HG02588 (cell line): ENCODE data around the gene ARF3.

Experiments used
- ATAC-seq: cut with Tn5 transposase; IDR thresholded peaks from one replicate; pipeline ENCODE4 v1.9.1; 2021; ENCODE audit warnings: mild to moderate bottlenecking, moderate library complexity; ENCODE audit not compliant: unreplicated experiment

ARF3 gene

GRCh38 chr12:48982397-48983080, 25.3 kb upstream of the ARF3 start:
- ATAC-seq = no peak

GRCh38 chr12:48981757-48982157, 24.5 kb upstream of the ARF3 start:
- ATAC-seq = no peak

GRCh38 chr12:48980953-48981756, 23.9 kb upstream of the ARF3 start:
- ATAC-seq = no peak

- ATAC-seq = no peak
These were observed 23.2 kb upstream of the ARF3 start for GRCh38 chr12:48980389-48980952.

GRCh38 chr12:48979602-48980388, 22.5 kb upstream of the ARF3 start:
- ATAC-seq = no peak

GRCh38 chr12:48978741-48979601, 21.7 kb upstream of the ARF3 start:
- no peak for ATAC-seq

GRCh38 chr12:48978291-48978740, 21.0 kb upstream of the ARF3 start, which contains the start of gene WNT1:
TSS of gene WNT1 (plus strand) at chr12:48978322. CDS start at chr12:48978651, 329 bp downstream.
- peak; percentile 5 for ATAC-seq

- peak; percentile 55 for ATAC-seq
These were observed 20.3 kb upstream of the ARF3 start for GRCh38 chr12:48977290-48978281.

GRCh38 chr12:48973941-48974673, 16.8 kb upstream of the ARF3 start:
- ATAC-seq = no peak

- ATAC-seq = no peak
These were observed 16.2 kb upstream of the ARF3 start for GRCh38 chr12:48973531-48973930.

GRCh38 chr12:48972952-48973483, 15.7 kb upstream of the ARF3 start:
- ATAC-seq = no peak

- ATAC-seq = no peak
These were observed 15.1 kb upstream of the ARF3 start for GRCh38 chr12:48972213-48972951.

GRCh38 chr12:48970702-48971334, 13.5 kb upstream of the ARF3 start:
- ATAC-seq = no peak

GRCh38 chr12:48969833-48970701, 12.8 kb upstream of the ARF3 start:
- no peak for ATAC-seq

- ATAC-seq = no peak
These were observed 12.0 kb upstream of the ARF3 start for GRCh38 chr12:48969160-48969771.
